HepG2 (cell line): ENCODE measurements around the gene NAB2. TPM values are rescaled to one million over a fixed set of nuclear protein-coding genes. Genes with fewer than 3 reads are reported as not detected.

Experiments used
- CCAR2 ChIP-seq: fragments of 200-400 bp; formaldehyde crosslinking; optimal IDR thresholded peaks from 2 replicates; pipeline ENCODE3; 2018; ENCODE audit warnings: low read depth, mild to moderate bottlenecking, low read length, moderate library complexity
- KLF6 ChIP-seq: IDR thresholded peaks from 2 replicates; pipeline ENCODE4 v1.8.0; 2016; ENCODE audit warnings: missing biosample characterization, missing genetic modification reagents
- SNAI1 ChIP-seq: sonication (generic); formaldehyde crosslinking; IDR thresholded peaks from 2 replicates; pipeline ENCODE4 v1.5.0; 2020; ENCODE audit warnings: mild to moderate bottlenecking, missing genetic modification reagents, borderline replicate concordance
- ZFP37 ChIP-seq: sonication (generic); formaldehyde crosslinking; IDR thresholded peaks from 2 replicates; pipeline ENCODE4 v1.4.0; 2020; ENCODE audit warnings: missing genetic modification reagents, borderline replicate concordance
- ZNF773 ChIP-seq: sonication (generic); formaldehyde crosslinking; IDR thresholded peaks from 2 replicates; pipeline ENCODE4 v1.4.0; 2020; ENCODE audit warnings: missing genetic modification reagents, borderline replicate concordance
- ZNF782 ChIP-seq: sonication (generic); formaldehyde crosslinking; IDR thresholded peaks from 2 replicates; pipeline ENCODE4 v1.4.0; 2020; ENCODE audit warnings: missing genetic modification reagents, mild to moderate bottlenecking, borderline replicate concordance
- polyA plus RNA-seq, 8 experiments: library from polyadenylated mRNA; depleted of rRNA in 3 of 8; stranded (reverse) in 7 of 8; unstranded in 1 of 8; fragments of >200 nt; fragmentation: Illumina TruSeq in 4 of 8; extraction: Trizol in 4 of 8; gene quantifications; 2 replicates each; pipeline versions ENCODE4 v1.2.1 to v1.2.3, GENCODE V29; 2011 to 2016; ENCODE audit warnings: low read depth in 4 of 8, missing spikeins in 1 of 8, mixed read lengths in 1 of 8; ENCODE audit not compliant: insufficient read depth in 1 of 8
- total RNA-seq, 5 experiments: library from RNA; depleted of rRNA; stranded (reverse); fragments of >200 nt; fragmentation: Illumina TruSeq; extraction: Trizol; gene quantifications; 2 replicates each; pipeline ENCODE4 v1.2.3, GENCODE V29; 2016; ENCODE audit warnings: low read depth in 1 of 5
- TF ChIP-seq, protein P1 (sequence below): sonication (generic); formaldehyde crosslinking; IDR thresholded peaks from 2 replicates; pipeline ENCODE4 v1.4.0; 2020; ENCODE audit warnings: missing genetic modification reagents, borderline replicate concordance
- TF ChIP-seq, protein P2 (sequence below): sonication (generic); formaldehyde crosslinking; IDR thresholded peaks from 2 replicates; pipeline ENCODE4 v1.5.0; 2020; ENCODE audit warnings: mild to moderate bottlenecking, low read depth, missing genetic modification reagents, borderline replicate concordance
- TF ChIP-seq, protein P3 (sequence below), 2 experiments: sonication (generic) in 1 of 2; formaldehyde crosslinking in 1 of 2; IDR thresholded peaks; 2 replicates each; pipeline versions ENCODE4 v1.4.0 to v1.6.1; 2016 to 2020; ENCODE audit warnings: borderline replicate concordance in 1 of 2, low read depth in 1 of 2, mild to moderate bottlenecking in 1 of 2, missing genetic modification reagents in 1 of 2
- TF ChIP-seq, protein P4 (sequence below), 2 experiments: fragments of 450-650 bp in 1 of 2; sonication (generic) in 1 of 2; formaldehyde crosslinking; IDR thresholded peaks; 2 replicates each; pipeline versions ENCODE4 v1.5.0 to v1.8.0; 2020 to 2022; ENCODE audit warnings: mild to moderate bottlenecking in 1 of 2, missing genetic modification reagents in 1 of 2
- TF ChIP-seq, protein P5 (sequence below): IDR thresholded peaks from 2 replicates; pipeline ENCODE4 v1.6.1; 2012; ENCODE audit warnings: low read depth, low read length, improper control_type of control experiment
- TF ChIP-seq, protein P6 (sequence below): sonication (generic); formaldehyde crosslinking; IDR thresholded peaks from 2 replicates; pipeline ENCODE4 v1.4.0; 2020; ENCODE audit warnings: mild to moderate bottlenecking, missing genetic modification reagents

The NAB2 gene
- total and polyA plus RNA-seq, 2 of the 13 experiments (the other 11 are each of a cell fraction or from before 2014, with no cell fraction given) = 11.7 to 12.9 TPM

DNA sequence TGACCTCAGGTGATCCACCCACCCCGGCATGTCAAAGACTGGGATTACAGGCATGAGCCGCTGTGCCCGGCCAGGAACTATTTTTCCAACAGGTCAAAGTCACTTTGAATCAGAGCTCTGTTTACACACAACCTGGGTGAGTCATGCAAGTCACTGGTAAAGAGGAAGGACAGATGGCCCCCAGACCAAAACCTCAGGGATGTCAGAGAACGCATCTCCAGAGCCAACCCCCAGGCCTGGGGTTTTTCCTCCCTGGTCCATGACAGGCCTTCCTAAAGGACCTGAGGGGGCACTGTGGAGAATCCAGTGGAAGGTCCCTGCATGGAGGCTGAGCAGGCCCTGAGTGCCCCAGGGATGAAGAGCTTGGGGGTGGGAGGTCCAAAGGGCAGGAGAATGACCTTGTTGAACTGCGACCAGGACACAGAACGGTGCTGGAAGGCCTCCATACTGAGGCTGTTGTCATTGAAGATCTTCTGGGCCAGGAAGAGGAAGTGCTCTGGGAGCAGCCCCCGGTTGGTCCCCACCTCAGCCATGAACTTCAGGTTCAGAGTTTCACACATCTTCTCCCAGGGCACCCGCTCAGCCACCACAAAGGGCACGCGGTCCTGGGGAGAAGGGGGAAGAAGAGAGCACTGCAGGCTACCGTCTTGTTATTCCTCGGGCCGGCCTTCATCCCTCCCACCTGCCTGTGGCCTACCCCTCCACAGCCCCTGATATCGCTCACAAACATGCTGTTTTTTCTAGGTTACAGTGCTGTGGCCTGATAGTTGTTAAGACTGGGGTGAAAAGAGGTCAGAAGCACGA lies 13.2 kb downstream of the NAB2 start (continued):
- 0 out of 2 replicates have a peak, but pooled peaks have one; percentile 43 for TF ChIP-seq SNAI1
- TF ChIP-seq, protein P1, sequence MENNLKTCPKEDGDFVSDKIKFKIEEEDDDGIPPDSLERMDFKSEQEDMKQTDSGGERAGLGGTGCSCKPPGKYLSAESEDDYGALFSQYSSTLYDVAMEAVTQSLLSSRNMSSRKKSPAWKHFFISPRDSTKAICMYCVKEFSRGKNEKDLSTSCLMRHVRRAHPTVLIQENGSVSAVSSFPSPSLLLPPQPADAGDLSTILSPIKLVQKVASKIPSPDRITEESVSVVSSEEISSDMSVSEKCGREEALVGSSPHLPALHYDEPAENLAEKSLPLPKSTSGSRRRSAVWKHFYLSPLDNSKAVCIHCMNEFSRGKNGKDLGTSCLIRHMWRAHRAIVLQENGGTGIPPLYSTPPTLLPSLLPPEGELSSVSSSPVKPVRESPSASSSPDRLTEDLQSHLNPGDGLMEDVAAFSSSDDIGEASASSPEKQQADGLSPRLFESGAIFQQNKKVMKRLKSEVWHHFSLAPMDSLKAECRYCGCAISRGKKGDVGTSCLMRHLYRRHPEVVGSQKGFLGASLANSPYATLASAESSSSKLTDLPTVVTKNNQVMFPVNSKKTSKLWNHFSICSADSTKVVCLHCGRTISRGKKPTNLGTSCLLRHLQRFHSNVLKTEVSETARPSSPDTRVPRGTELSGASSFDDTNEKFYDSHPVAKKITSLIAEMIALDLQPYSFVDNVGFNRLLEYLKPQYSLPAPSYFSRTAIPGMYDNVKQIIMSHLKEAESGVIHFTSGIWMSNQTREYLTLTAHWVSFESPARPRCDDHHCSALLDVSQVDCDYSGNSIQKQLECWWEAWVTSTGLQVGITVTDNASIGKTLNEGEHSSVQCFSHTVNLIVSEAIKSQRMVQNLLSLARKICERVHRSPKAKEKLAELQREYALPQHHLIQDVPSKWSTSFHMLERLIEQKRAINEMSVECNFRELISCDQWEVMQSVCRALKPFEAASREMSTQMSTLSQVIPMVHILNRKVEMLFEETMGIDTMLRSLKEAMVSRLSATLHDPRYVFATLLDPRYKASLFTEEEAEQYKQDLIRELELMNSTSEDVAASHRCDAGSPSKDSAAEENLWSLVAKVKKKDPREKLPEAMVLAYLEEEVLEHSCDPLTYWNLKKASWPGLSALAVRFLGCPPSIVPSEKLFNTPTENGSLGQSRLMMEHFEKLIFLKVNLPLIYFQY (CRISPR knock-in tag) = 0 out of 2 replicates have a peak, but pooled peaks have one; percentile 23
- TF ChIP-seq, protein P2, sequence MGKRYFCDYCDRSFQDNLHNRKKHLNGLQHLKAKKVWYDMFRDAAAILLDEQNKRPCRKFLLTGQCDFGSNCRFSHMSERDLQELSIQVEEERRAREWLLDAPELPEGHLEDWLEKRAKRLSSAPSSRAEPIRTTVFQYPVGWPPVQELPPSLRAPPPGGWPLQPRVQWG (CRISPR knock-in tag) = no peak
- no peak for TF ChIP-seq ZNF773 (CRISPR knock-in tag)
- TF ChIP-seq CCAR2 = no peak
- TF ChIP-seq KLF6 = 0 out of 2 replicates have a peak, but pooled peaks have one; percentile 53
- TF ChIP-seq, protein P3, sequence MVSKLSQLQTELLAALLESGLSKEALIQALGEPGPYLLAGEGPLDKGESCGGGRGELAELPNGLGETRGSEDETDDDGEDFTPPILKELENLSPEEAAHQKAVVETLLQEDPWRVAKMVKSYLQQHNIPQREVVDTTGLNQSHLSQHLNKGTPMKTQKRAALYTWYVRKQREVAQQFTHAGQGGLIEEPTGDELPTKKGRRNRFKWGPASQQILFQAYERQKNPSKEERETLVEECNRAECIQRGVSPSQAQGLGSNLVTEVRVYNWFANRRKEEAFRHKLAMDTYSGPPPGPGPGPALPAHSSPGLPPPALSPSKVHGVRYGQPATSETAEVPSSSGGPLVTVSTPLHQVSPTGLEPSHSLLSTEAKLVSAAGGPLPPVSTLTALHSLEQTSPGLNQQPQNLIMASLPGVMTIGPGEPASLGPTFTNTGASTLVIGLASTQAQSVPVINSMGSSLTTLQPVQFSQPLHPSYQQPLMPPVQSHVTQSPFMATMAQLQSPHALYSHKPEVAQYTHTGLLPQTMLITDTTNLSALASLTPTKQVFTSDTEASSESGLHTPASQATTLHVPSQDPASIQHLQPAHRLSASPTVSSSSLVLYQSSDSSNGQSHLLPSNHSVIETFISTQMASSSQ (IDR thresholded peaks at IDR 0.05; ENCODE audit: low read depth) = no peak
- TF ChIP-seq, protein P3 (CRISPR knock-in tag; IDR thresholded peaks at IDR 0.05; ENCODE audit: borderline replicate concordance) = peak; percentile 48; the same call in 1 of the 2 replicates
- TF ChIP-seq, protein P4, sequence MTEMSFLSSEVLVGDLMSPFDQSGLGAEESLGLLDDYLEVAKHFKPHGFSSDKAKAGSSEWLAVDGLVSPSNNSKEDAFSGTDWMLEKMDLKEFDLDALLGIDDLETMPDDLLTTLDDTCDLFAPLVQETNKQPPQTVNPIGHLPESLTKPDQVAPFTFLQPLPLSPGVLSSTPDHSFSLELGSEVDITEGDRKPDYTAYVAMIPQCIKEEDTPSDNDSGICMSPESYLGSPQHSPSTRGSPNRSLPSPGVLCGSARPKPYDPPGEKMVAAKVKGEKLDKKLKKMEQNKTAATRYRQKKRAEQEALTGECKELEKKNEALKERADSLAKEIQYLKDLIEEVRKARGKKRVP (CRISPR knock-in tag; IDR thresholded peaks at IDR 0.05) = no peak
- no peak; the same call in 1 of the 2 replicates for TF ChIP-seq ZFP37 (CRISPR knock-in tag)
- TF ChIP-seq ZNF782 = no peak
- TF ChIP-seq, protein P5, sequence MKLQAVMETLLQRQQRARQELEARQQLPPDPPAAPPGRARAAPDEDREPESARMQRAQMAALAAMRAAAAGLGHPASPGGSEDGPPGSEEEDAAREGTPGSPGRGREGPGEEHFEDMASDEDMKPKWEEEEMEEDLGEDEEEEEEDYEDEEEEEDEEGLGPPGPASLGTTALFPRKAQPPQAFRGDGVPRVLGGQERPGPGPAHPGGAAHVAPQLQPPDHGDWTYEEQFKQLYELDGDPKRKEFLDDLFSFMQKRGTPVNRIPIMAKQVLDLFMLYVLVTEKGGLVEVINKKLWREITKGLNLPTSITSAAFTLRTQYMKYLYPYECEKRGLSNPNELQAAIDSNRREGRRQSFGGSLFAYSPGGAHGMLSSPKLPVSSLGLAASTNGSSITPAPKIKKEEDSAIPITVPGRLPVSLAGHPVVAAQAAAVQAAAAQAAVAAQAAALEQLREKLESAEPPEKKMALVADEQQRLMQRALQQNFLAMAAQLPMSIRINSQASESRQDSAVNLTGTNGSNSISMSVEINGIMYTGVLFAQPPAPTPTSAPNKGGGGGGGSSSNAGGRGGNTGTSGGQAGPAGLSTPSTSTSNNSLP = no peak
- TF ChIP-seq, protein P6, sequence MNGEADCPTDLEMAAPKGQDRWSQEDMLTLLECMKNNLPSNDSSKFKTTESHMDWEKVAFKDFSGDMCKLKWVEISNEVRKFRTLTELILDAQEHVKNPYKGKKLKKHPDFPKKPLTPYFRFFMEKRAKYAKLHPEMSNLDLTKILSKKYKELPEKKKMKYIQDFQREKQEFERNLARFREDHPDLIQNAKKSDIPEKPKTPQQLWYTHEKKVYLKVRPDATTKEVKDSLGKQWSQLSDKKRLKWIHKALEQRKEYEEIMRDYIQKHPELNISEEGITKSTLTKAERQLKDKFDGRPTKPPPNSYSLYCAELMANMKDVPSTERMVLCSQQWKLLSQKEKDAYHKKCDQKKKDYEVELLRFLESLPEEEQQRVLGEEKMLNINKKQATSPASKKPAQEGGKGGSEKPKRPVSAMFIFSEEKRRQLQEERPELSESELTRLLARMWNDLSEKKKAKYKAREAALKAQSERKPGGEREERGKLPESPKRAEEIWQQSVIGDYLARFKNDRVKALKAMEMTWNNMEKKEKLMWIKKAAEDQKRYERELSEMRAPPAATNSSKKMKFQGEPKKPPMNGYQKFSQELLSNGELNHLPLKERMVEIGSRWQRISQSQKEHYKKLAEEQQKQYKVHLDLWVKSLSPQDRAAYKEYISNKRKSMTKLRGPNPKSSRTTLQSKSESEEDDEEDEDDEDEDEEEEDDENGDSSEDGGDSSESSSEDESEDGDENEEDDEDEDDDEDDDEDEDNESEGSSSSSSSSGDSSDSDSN (CRISPR knock-in tag) = peak; percentile 66
